IMR-90 (cell line): ENCODE measurements around the gene PTTG1IP2. TPM values are rescaled to one million over a fixed set of nuclear protein-coding genes. Genes with fewer than 3 reads are reported as not detected.

Source experiments
- ATAC-seq: fragments of 200-7000 bp; cut with Tn5 transposase; 2 replicates; pipeline ENCODE4 v1.9.1; 2020; ENCODE audit warnings: low read depth, mild to moderate bottlenecking, moderate library complexity
- BruUV-seq: library from RNA; stranded (reverse); fragments of 400-500 nt; replicated peaks from 2 replicates; lab custom pipeline; 2021; lab: Mats Ljungman, UMichigan
- CTCF ChIA-PET: fragments of 300-600 bp; formaldehyde crosslinking; extraction: SDS; loops from one replicate; lab custom pipeline; 2021; ENCODE audit warnings: antibody characterized with exemption; lab: Yijun Ruan, JAX
- POLR2A ChIA-PET: fragments of 300-600 bp; sonication (Branson Sonifier 250); formaldehyde crosslinking; loops from one replicate; lab custom pipeline; 2022; ENCODE audit warnings: antibody characterized with exemption; ENCODE audit not compliant: unreplicated experiment; lab: Charles Lee
- DNase-seq: peaks from one replicate; pipeline ENCODE4 v3.0.0; 2013
- H2AFZ ChIP-seq: replicated peaks from 2 replicates; pipeline ENCODE3; 2013; ENCODE audit warnings: low read length, mild to moderate bottlenecking; ENCODE audit not compliant: poor library complexity
- H2AK5ac ChIP-seq: 2 replicates; pipeline ENCODE4 v1.6.1; 2013; ENCODE audit warnings: low read depth, low read length, inconsistent platforms
- H2AK9ac ChIP-seq: replicated peaks from 2 replicates; pipeline ENCODE3; 2013; ENCODE audit warnings: mild to moderate bottlenecking, low read depth, low read length, moderate library complexity; ENCODE audit not compliant: poor library complexity
- H2BK120ac ChIP-seq: 2 replicates; pipeline ENCODE4 v1.6.1; 2013; ENCODE audit warnings: low read depth, low read length, inconsistent platforms
- H2BK15ac ChIP-seq: 3 replicates; pipeline ENCODE4 v1.6.1; 2013; ENCODE audit warnings: low read depth, low read length, inconsistent platforms
- H2BK20ac ChIP-seq: 2 replicates; pipeline ENCODE4 v1.6.1; 2013; ENCODE audit warnings: low read depth, mild to moderate bottlenecking, inconsistent platforms, low read length, moderate library complexity
- H2BK5ac ChIP-seq: 2 replicates; pipeline ENCODE4 v1.6.1; 2013; ENCODE audit warnings: mild to moderate bottlenecking, low read depth, low read length, inconsistent platforms; ENCODE audit not compliant: poor library complexity, severe bottlenecking
- H3K14ac ChIP-seq: replicated peaks from 2 replicates; pipeline ENCODE4 v1.6.1; 2013; ENCODE audit warnings: low read depth, low read length, inconsistent platforms
- H3K18ac ChIP-seq: 2 replicates; pipeline ENCODE4 v1.6.1; 2013; ENCODE audit warnings: low read depth, low read length, control low read depth
- H3K23ac ChIP-seq: 2 replicates; pipeline ENCODE4 v1.6.1; 2013; ENCODE audit warnings: low read depth, low read length, inconsistent platforms
- H3K27ac ChIP-seq: 2 replicates; pipeline ENCODE4 v1.5.1; 2013; ENCODE audit warnings: mild to moderate bottlenecking, control low read depth, low read length; ENCODE audit not compliant: insufficient read depth
- H3K27me3 ChIP-seq: 2 replicates; pipeline ENCODE4 v1.6.1; 2013; ENCODE audit warnings: low read length; ENCODE audit not compliant: control insufficient read depth, insufficient read depth
- H3K36me3 ChIP-seq: 2 replicates; pipeline ENCODE4 v1.6.1; 2013; ENCODE audit warnings: low read length, mixed read lengths; ENCODE audit not compliant: control insufficient read depth, insufficient read depth
- H3K4ac ChIP-seq: 2 replicates; pipeline ENCODE4 v1.6.1; 2013; ENCODE audit warnings: low read depth, low read length, inconsistent platforms
- H3K4me1 ChIP-seq: 2 replicates; pipeline ENCODE4 v1.6.1; 2013; ENCODE audit warnings: low read length, mixed read lengths; ENCODE audit not compliant: control insufficient read depth, insufficient read depth
- H3K4me2 ChIP-seq: 2 replicates; pipeline ENCODE4 v1.6.1; 2013; ENCODE audit warnings: low read depth, mild to moderate bottlenecking, control low read depth, low read length, moderate library complexity
- H3K4me3 ChIP-seq: 2 replicates; pipeline ENCODE4 v1.5.1; 2013; ENCODE audit warnings: low read depth, mild to moderate bottlenecking, control low read depth, low read length, moderate library complexity; ENCODE audit not compliant: insufficient read depth
- H3K56ac ChIP-seq: 2 replicates; pipeline ENCODE4 v1.6.1; 2013; ENCODE audit warnings: low read length, inconsistent platforms; ENCODE audit not compliant: insufficient read depth; ENCODE audit errors: extremely low read depth
- H3K79me1 ChIP-seq, 2 experiments: 2 replicates each; pipeline ENCODE4 v1.6.1; 2013; ENCODE audit warnings: low read length in 2 of 2, inconsistent platforms in 1 of 2, low read depth in 1 of 2
- H3K9ac ChIP-seq: 2 replicates; pipeline ENCODE4 v1.6.1; 2013; ENCODE audit warnings: low read depth, low read length, control low read depth
- H3K9me1 ChIP-seq: 2 replicates; pipeline ENCODE4 v1.6.1; 2013; ENCODE audit warnings: low read length, inconsistent platforms; ENCODE audit not compliant: insufficient read depth
- H3K9me3 ChIP-seq: 2 replicates; pipeline ENCODE4 v1.6.1; 2013; ENCODE audit warnings: low read length; ENCODE audit not compliant: control insufficient read depth, insufficient read depth
- H4K20me1 ChIP-seq: 2 replicates; pipeline ENCODE4 v1.6.1; 2013; ENCODE audit warnings: low read length, inconsistent platforms; ENCODE audit not compliant: insufficient read depth
- H4K5ac ChIP-seq: 2 replicates; pipeline ENCODE4 v1.6.1; 2013; ENCODE audit warnings: mild to moderate bottlenecking, low read depth, low read length, control low read depth
- H4K8ac ChIP-seq, 2 experiments: 2 replicates each; pipeline ENCODE4 v1.6.1; 2013; ENCODE audit warnings: low read depth in 2 of 2, low read length in 2 of 2, control low read depth in 1 of 2, inconsistent platforms in 1 of 2
- H4K91ac ChIP-seq: 2 replicates; pipeline ENCODE4 v1.6.1; 2013; ENCODE audit warnings: low read depth, low read length, inconsistent platforms; ENCODE audit not compliant: insufficient read depth
- BHLHE40 ChIP-seq: fragments of 150-350 bp; IDR thresholded peaks from 2 replicates; pipeline ENCODE4 v1.6.1; 2016; ENCODE audit warnings: mild to moderate bottlenecking, low read depth, low read length
- CEBPB ChIP-seq: IDR thresholded peaks from 2 replicates; pipeline ENCODE4 v1.6.1; 2012; ENCODE audit warnings: low read depth, low read length, improper control_type of control experiment
- CHD1 ChIP-seq: IDR thresholded peaks from 2 replicates; pipeline ENCODE4 v1.6.1; 2012; ENCODE audit warnings: low read depth, low read length, improper control_type of control experiment
- ELK1 ChIP-seq: fragments of 150-350 bp; IDR thresholded peaks from 2 replicates; pipeline ENCODE4 v1.6.1; 2016; ENCODE audit warnings: low read depth, mild to moderate bottlenecking, low read length, moderate library complexity, borderline replicate concordance
- FOS ChIP-seq: fragments of 150-350 bp; IDR thresholded peaks from 2 replicates; pipeline ENCODE4 v1.6.1; 2016; ENCODE audit warnings: low read depth, low read length
- MAFK ChIP-seq: IDR thresholded peaks from 2 replicates; pipeline ENCODE4 v1.6.1; 2012; ENCODE audit warnings: low read depth, low read length, improper control_type of control experiment
- MAZ ChIP-seq: IDR thresholded peaks from 2 replicates; pipeline ENCODE4 v1.6.1; 2012; ENCODE audit warnings: low read depth, mild to moderate bottlenecking, low read length, improper control_type of control experiment, moderate library complexity, borderline replicate concordance
- MXI1 ChIP-seq: IDR thresholded peaks from 2 replicates; pipeline ENCODE4 v1.6.1; 2012; ENCODE audit warnings: low read depth, mild to moderate bottlenecking, low read length, moderate library complexity, borderline replicate concordance
- NFE2L2 ChIP-seq: fragments of 150-350 bp; IDR thresholded peaks from 2 replicates; pipeline ENCODE4 v1.6.1; 2016; ENCODE audit warnings: low read depth, mild to moderate bottlenecking, low read length
- POLR2A ChIP-seq: IDR thresholded peaks from 2 replicates; pipeline ENCODE4 v1.6.1; 2012; ENCODE audit warnings: mild to moderate bottlenecking, low read depth, low read length
- RAD21 ChIP-seq: IDR thresholded peaks from 2 replicates; pipeline ENCODE4 v1.6.1; 2012; ENCODE audit warnings: low read length, improper control_type of control experiment
- RCOR1 ChIP-seq: IDR thresholded peaks from 2 replicates; pipeline ENCODE4 v1.6.1; 2012; ENCODE audit warnings: mild to moderate bottlenecking, low read length, improper control_type of control experiment; ENCODE audit not compliant: insufficient replicate concordance
- RFX5 ChIP-seq: IDR thresholded peaks from 2 replicates; pipeline ENCODE4 v1.8.0; 2012; ENCODE audit warnings: low read depth, mild to moderate bottlenecking, low read length, moderate library complexity
- SMC3 ChIP-seq: fragments of 150-350 bp; IDR thresholded peaks from 2 replicates; pipeline ENCODE4 v1.6.1; 2016; ENCODE audit warnings: low read depth, mild to moderate bottlenecking, antibody characterized with exemption, low read length, moderate library complexity
- WGBS, 2 experiments: methylation state at CpG; one replicate each; pipeline versions ENCODE4 v1.1.5 to v1.1.7; 2013; ENCODE audit warnings: missing lambda C conversion rate in 2 of 2; ENCODE audit not compliant: insufficient read length in 1 of 2; ENCODE audit errors: extremely low coverage in 2 of 2; 5-methylcytosine and 5-hydroxymethylcytosine counted together
- dilution Hi-C: fragments of 300-500 bp; cut with HindIII; formaldehyde crosslinking; loops from one replicate; pipeline ENCODE4 v1.14.3; 2018; ENCODE audit warnings: low sequenced_read_pairs; ENCODE audit not compliant: unreplicated experiment
- in situ Hi-C: fragments of 300-500 bp; cut with MboI; formaldehyde crosslinking; loops from 3 replicates; pipeline ENCODE4 v1.14.3; 2019; ENCODE audit warnings: low sequenced_read_pairs, inconsistent platforms, mixed read lengths
- intact Hi-C: fragments of 100-400 bp; cut with micrococcal nuclease; formaldehyde crosslinking; loops from 2 replicates; pipeline ENCODE4 v1.10.0; 2022
- polyA plus RNA-seq, 3 experiments: library from polyadenylated mRNA; depleted of rRNA; stranded (reverse); fragments of >200 nt; gene quantifications; 2 replicates each; pipeline ENCODE4 v1.2.3, GENCODE V29; 2012; ENCODE audit warnings: low replicate concordance in 1 of 3
- total RNA-seq: library from RNA; depleted of rRNA; stranded (reverse); fragments of >200 nt; gene quantifications from 2 replicates; pipeline ENCODE4 v1.2.3, GENCODE V29; 2012
- TF ChIP-seq, protein P1 (sequence below): conservative IDR thresholded peaks from 2 replicates; pipeline ENCODE4 v1.5.1; 2012; ENCODE audit warnings: mild to moderate bottlenecking, low read depth, low read length, improper control_type of control experiment
- TF ChIP-seq, protein P2 (sequence below): fragments of 150-350 bp; IDR thresholded peaks from 2 replicates; pipeline ENCODE4 v1.6.1; 2017; ENCODE audit warnings: mild to moderate bottlenecking, antibody characterized with exemption, low read length, low read depth

PTTG1IP2 gene
- total and polyA plus RNA-seq, 2 of the 4 experiments (the other 2 are of a cell fraction) = not detected

- Histone ChIP-seq H3K14ac (no peak overlapping the region), H3K18ac (no peak overlapping the region), H3K9me3 (no peaks in the 10 kb centered on the region), H3K56ac (no peak overlapping the region), H3K4me1 (no peaks in the 10 kb centered on the region), H2BK5ac (no peak overlapping the region), H3K27ac (no peak overlapping the region), H3K36me3 (no peaks in the 10 kb centered on the region), H4K5ac (no peak overlapping the region), H3K9ac (no peak overlapping the region), H3K23ac (no peak overlapping the region), H3K4me3 (no peak overlapping the region), H2BK15ac (no peak overlapping the region), H3K27me3 (no peaks in the 10 kb centered on the region), H3K4ac (no peak overlapping the region), H2AFZ (no peak overlapping the region), H2BK20ac (no peak overlapping the region), H3K9me1 (no peaks in the 10 kb centered on the region), H4K91ac (no peak overlapping the region), H3K79me1 (no peaks in the 10 kb centered on the region), H3K4me2 (no peak overlapping the region), H2BK120ac (no peak overlapping the region), H4K8ac (no peak overlapping the region), H2AK5ac (no peak overlapping the region), H4K20me1 (no peaks in the 10 kb centered on the region), H2AK9ac (no peak overlapping the region)
- DNase-seq = no peak
- no TSS peak for BruUV-seq
- POLR2A ChIA-PET = no interaction called here
- in situ Hi-C loops (no loop called here), intact Hi-C loops (no loop called here), dilution Hi-C loops (no loop called here)
- TF ChIP-seq RFX5 (no peak), MAFK (no peak), MAZ (no peak), ELK1 (no peak), SMC3 (no peak), CHD1 (no peak), RCOR1 (no peak), RAD21 (no peak), MXI1 (no peak), CEBPB (no peak), FOS (no peak), POLR2A (no peak), BHLHE40 (no peak), NFE2L2 (no peak)
- TF ChIP-seq, protein P1, sequence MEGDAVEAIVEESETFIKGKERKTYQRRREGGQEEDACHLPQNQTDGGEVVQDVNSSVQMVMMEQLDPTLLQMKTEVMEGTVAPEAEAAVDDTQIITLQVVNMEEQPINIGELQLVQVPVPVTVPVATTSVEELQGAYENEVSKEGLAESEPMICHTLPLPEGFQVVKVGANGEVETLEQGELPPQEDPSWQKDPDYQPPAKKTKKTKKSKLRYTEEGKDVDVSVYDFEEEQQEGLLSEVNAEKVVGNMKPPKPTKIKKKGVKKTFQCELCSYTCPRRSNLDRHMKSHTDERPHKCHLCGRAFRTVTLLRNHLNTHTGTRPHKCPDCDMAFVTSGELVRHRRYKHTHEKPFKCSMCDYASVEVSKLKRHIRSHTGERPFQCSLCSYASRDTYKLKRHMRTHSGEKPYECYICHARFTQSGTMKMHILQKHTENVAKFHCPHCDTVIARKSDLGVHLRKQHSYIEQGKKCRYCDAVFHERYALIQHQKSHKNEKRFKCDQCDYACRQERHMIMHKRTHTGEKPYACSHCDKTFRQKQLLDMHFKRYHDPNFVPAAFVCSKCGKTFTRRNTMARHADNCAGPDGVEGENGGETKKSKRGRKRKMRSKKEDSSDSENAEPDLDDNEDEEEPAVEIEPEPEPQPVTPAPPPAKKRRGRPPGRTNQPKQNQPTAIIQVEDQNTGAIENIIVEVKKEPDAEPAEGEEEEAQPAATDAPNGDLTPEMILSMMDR = no peak
- TF ChIP-seq, protein P2, sequence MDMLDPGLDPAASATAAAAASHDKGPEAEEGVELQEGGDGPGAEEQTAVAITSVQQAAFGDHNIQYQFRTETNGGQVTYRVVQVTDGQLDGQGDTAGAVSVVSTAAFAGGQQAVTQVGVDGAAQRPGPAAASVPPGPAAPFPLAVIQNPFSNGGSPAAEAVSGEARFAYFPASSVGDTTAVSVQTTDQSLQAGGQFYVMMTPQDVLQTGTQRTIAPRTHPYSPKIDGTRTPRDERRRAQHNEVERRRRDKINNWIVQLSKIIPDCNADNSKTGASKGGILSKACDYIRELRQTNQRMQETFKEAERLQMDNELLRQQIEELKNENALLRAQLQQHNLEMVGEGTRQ = no peak
- 95% methylated on average over 4 of the region's 6 CpGs; no CpG with 5 or more reads in 1 of the 2 experiments for WGBS, 2 experiments
- CTCF ChIA-PET = no interaction called here
- ATAC-seq = no peak
Measured at GRCh38 chr7:90492250-90492649, 22.8 kb downstream of the PTTG1IP2 start.
